ENCODE measurements around the gene DCTN4. TPM values are rescaled to one million over a fixed set of nuclear protein-coding genes. Genes with fewer than 3 reads are reported as not detected.

The DCTN4 gene
- total and polyA plus RNA-seq, 9 of the 15 experiments (the other 6 are each of a cell fraction or from before 2014, with no cell fraction given) = 20.4 to 64.9 (median 49.9) TPM

- TF ChIP-seq MXI1 (IDR thresholded peaks at IDR 0.05; ENCODE audit: low read depth, low read length) (no peak), ARID1B (IDR thresholded peaks at IDR 0.05) (0 out of 2 replicates have a peak, but pooled peaks have one; percentile 11), NBN (IDR thresholded peaks at IDR 0.05; ENCODE audit: low read depth) (peak; percentile 67; the same call in 1 of the 2 replicates), CEBPG (CRISPR knock-in tag; IDR thresholded peaks at IDR 0.05) (no peak), CEBPG (tag; conservative IDR thresholded peaks at IDR 0.05 in 1 of 2, IDR thresholded peaks at IDR 0.05 in 1 of 2) (no peak), NELFE (IDR thresholded peaks at IDR 0.05; ENCODE audit: insufficient read depth, insufficient read length) (no peak), ZC3H4 (CRISPR knock-in tag; IDR thresholded peaks at IDR 0.05; ENCODE audit: borderline replicate concordance) (no peak)
These were observed 42.5 kb upstream of the DCTN4 start (continued) for GRCh38 chr5:150801117-150801927.

GRCh38 chr5:150797384-150797783 is 38.6 kb upstream of the DCTN4 start:
- Histone ChIP-seq H3K9me3 (replicated peaks; ENCODE audit: control insufficient read depth, insufficient read depth, low read depth, low read length) (no peaks in the 10 kb centered on the region), H3K9ac (ENCODE audit: insufficient read depth in 1 of 2, low read depth in 2 of 2, low read length in 2 of 2) (no peak overlapping the region), H3K27me3 (ENCODE audit: control insufficient read depth in 2 of 2, insufficient read depth in 2 of 2, low read length in 2 of 2) (no peaks in the 10 kb centered on the region), H3K9me1 (ENCODE audit: control insufficient read depth, insufficient read depth, low read length) (no peaks in the 10 kb centered on the region), H3K27ac (ENCODE audit: extremely low read depth, low read depth, low read length) (no peak overlapping the region), H3K79me2 (ENCODE audit: control insufficient read depth, insufficient read depth, low read length) (no peaks in the 10 kb centered on the region), H3K36me3 (ENCODE audit: control insufficient read depth, insufficient read depth, low read length) (no peaks in the 10 kb centered on the region; the same call in 2 of the 3 replicates), H3K4me3 (no peak overlapping the region), H3K4me1 (replicated peaks in 1 of 2; ENCODE audit: control insufficient read depth in 2 of 2, insufficient read depth in 2 of 2, low read length in 2 of 2) (peaks cover 0 to 8% of the 10 kb centered on the region in 2 experiments; a peak in 2 of 5 replicates), H2AFZ (ENCODE audit: low read depth, low read length) (no peak overlapping the region), H3K4me2 (ENCODE audit: insufficient read depth, low read length) (no peak overlapping the region), H4K20me1 (replicated peaks; ENCODE audit: control insufficient read depth, insufficient read depth, low read length) (no peaks in the 10 kb centered on the region)
- 66% methylated on average over 2 of the region's 2 CpGs for WGBS (ENCODE audit: insufficient coverage, low coverage, missing lambda C conversion rate)
- ATAC-seq = no peak
- in situ Hi-C loops (cut with MboI) = no loop called here
- no TSS peak for BruUV-seq (replicated peaks)
- no peak for TF ChIP-seq RBFOX2 (IDR thresholded peaks at IDR 0.05; ENCODE audit: low read depth, low read length)
- TF ChIP-seq DPF2 (IDR thresholded peaks at IDR 0.05) = no peak
- no peak for TF ChIP-seq HNRNPH1 (optimal IDR thresholded peaks at IDR 0.05; ENCODE audit: low read depth, low read length)
- no peak for TF ChIP-seq LEF1 (IDR thresholded peaks at IDR 0.05)
- no peak for TF ChIP-seq MEIS2 (IDR thresholded peaks at IDR 0.05; ENCODE audit: partially characterized antibody)
- FAIRE-seq = no peak
- ChIA-PET POLR2A (no interaction called here), CTCF (ENCODE audit: low intra/inter-chr PET ratio) (no interaction called here)
- no peak for DNase-seq (ENCODE audit: extremely low read depth in 1 of 4, low spot score in 3 of 4)
- intact Hi-C loops (cut with micrococcal nuclease) = no loop called here
